Measurements from ENCODE around the gene LRCH3. TPM values are rescaled to one million over a fixed set of nuclear protein-coding genes. Genes with fewer than 3 reads are reported as not detected.

LRCH3 gene
- total and polyA plus RNA-seq, 11 donors: 11.1 to 40.3 (median 24.0) TPM

Other genes with a start within 250 kb of the LRCH3 start
- gene BDH1, start 235.3 kb upstream of the LRCH3 start, total RNA-seq: 100 to 1,000 TPM in 3 of 9 donors, 10 to 100 TPM in 6; 28.5 to 114 (median 72.3) TPM
- gene BDH1, start 235.3 kb upstream of the LRCH3 start, polyA plus RNA-seq: 10 to 100 TPM; 19.5 to 91.9 TPM
- 10 to 100 TPM; 22.9 to 53.4 (median 36.9) TPM for gene RUBCN, start 54.4 kb upstream of the LRCH3 start, total RNA-seq
- 10 to 100 TPM; 14.9 to 38.5 TPM for gene RUBCN, start 54.4 kb upstream of the LRCH3 start, polyA plus RNA-seq
- gene FYTTD1, start 41.4 kb upstream of the LRCH3 start, total RNA-seq: 10 to 100 TPM; 49.1 to 93.6 (median 76.3) TPM
- 10 to 100 TPM; 19.0 to 44.9 TPM for gene FYTTD1, start 41.4 kb upstream of the LRCH3 start, polyA plus RNA-seq
- 100 to 1,000 TPM; 374 to 941 (median 729) TPM for gene RPL35A, start 158.9 kb downstream of the LRCH3 start, total RNA-seq
- 1,000 to 10,000 TPM; 1,426 to 1,760 TPM for gene RPL35A, start 158.9 kb downstream of the LRCH3 start, polyA plus RNA-seq
- 10 to 100 TPM in 3 of 9 donors, 1 to 10 TPM in 6; 4.1 to 17.1 (median 9.0) TPM for gene LMLN, start 169.0 kb downstream of the LRCH3 start, total RNA-seq
- gene LMLN, start 169.0 kb downstream of the LRCH3 start, polyA plus RNA-seq: 1 to 10 TPM; 2.5 to 5.7 TPM

All from heart left ventricle (tissue), 11 donors.